GM12872 (cell line): Measurements from ENCODE around the gene PARVB.

Experiments used
- CTCF ChIP-seq: IDR thresholded peaks from 3 replicates; pipeline ENCODE4 v1.5.1; 2011; ENCODE audit warnings: low read depth, mild to moderate bottlenecking, low read length, moderate library complexity; ENCODE audit not compliant: insufficient read depth

Gene PARVB

DNA sequence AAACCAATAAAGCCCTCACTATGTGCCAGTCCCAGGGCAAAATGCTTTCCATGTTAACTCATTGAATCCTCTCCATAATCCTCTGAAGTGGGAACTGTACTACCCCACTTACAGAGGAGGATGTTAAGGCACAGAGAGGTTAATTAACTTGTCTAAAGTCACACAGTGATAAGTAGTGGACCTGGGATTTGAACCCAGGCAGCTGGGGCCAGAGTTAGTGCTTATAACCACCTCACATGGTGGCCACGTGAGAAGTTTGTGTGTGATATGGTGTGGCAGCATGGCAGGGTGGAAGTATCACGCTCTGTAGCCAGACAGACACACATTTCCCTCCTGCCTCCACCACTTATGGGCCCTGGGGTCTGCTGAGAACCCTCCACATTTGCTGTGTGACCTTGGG lies 173.2 kb downstream of the PARVB start:
- TF ChIP-seq CTCF, result no peak

- no peak for TF ChIP-seq CTCF
Observed at GRCh38 chr22:44199164-44199563, 175.1 kb downstream of the PARVB start.

DNA sequence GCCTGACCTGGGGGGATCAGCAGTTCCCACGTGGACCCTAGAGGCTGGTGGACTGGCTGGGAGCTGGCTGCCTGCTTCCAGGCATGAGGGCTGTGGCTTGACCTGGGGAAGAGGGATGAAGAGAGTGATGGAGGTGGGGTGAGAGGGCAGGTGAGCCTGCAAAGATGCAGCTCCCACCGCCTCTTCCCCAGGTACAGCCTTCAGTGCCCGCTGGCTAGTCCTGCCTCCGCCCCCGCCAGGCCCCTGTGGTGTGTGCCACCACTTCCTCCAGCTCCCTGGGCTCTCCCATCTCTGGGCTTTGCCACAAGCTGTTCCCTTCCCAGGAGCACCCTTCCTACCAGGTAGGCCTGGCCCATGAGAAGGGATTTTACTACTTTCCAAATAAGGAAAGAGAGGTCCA lies 175.8 kb downstream of the PARVB start:
- no peak for TF ChIP-seq CTCF

- TF ChIP-seq CTCF, result no peak
Observed at GRCh38 chr22:44200451-44200850, 176.3 kb downstream of the PARVB start.

- no peak for TF ChIP-seq CTCF
Observed at GRCh38 chr22:44200855-44201550, 176.9 kb downstream of the PARVB start.

DNA sequence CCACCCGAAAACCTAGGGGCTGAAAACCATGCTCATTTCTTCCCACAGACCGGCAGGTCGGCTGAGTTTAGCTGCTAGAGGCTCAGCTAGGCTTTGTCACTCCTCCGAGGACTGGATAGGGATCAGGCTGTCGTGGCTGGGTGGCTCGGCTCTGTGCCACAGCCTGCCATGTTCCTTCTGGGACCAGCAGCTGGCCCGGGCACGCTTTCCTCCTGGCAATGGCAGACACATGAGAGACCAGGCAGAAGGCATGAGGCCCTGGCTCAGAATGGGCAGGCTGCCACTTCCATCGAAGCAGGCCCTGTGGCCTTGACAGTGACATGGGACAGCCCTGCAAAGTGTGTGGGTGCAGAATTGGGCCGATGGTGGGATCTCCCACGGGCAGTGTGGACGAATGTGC lies 177.6 kb downstream of the PARVB start:
- no peak for TF ChIP-seq CTCF

DNA sequence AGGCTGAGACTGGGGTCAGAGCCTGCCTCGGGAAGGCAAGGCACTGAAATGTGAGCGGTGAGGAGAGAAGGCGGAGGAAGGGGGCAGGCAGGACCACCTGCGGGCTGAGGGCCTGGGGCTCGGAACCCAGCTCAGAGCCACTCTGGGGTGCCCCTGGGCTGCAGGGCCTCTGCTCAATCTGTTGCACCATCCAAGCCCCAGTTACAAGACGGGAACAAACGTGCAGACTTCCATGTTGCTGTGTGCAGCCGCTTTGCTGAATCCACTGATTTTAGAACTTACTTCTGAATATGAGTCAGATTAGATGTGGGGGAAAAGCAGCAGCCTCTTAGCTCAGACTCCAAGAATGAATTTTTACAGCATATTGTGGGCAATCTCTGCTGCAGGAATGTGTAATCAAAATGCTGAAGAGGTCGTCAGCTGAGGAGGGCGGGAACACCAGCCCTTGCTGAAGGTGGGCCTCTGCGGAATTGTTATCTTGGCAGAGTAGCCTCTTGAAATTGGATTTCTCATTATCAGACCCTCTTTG lies 178.2 kb downstream of the PARVB start:
- TF ChIP-seq CTCF, result no peak
